HepG2 (cell line): ENCODE measurements around the gene NDUFV1. TPM values are rescaled to one million over a fixed set of nuclear protein-coding genes. Genes with fewer than 3 reads are reported as not detected.

Experiments used
- E2F5 ChIP-seq: sonication (generic); formaldehyde crosslinking; conservative IDR thresholded peaks from 2 replicates; pipeline ENCODE4 v1.4.0; 2020; ENCODE audit warnings: missing genetic modification reagents
- NFYB ChIP-seq: sonication (generic); formaldehyde crosslinking; IDR thresholded peaks from 2 replicates; pipeline ENCODE4 v1.4.0; 2020; ENCODE audit warnings: missing genetic modification reagents
- PATZ1 ChIP-seq: sonication (generic); formaldehyde crosslinking; IDR thresholded peaks from 2 replicates; pipeline ENCODE4 v1.4.0; 2020; ENCODE audit warnings: missing genetic modification reagents
- PAWR ChIP-seq: sonication (generic); formaldehyde crosslinking; IDR thresholded peaks from 2 replicates; pipeline ENCODE4 v1.4.0; 2020; ENCODE audit warnings: missing genetic modification reagents, mild to moderate bottlenecking, borderline replicate concordance
- PLSCR1 ChIP-seq: sonication (generic); formaldehyde crosslinking; IDR thresholded peaks from 2 replicates; pipeline ENCODE4 v1.5.0; 2020; ENCODE audit warnings: missing genetic modification reagents, mild to moderate bottlenecking, borderline replicate concordance
- PRDM15 ChIP-seq: sonication (generic); formaldehyde crosslinking; IDR thresholded peaks from 2 replicates; pipeline ENCODE4 v1.4.0; 2020; ENCODE audit warnings: missing genetic modification reagents
- RBFOX2 ChIP-seq: fragments of 200-400 bp; formaldehyde crosslinking; IDR thresholded peaks from 2 replicates; pipeline ENCODE4 v1.6.1; 2017; ENCODE audit warnings: low read depth, mild to moderate bottlenecking, low read length
- SRSF4 ChIP-seq: fragments of 200-400 bp; formaldehyde crosslinking; IDR thresholded peaks from one replicate; pipeline ENCODE4 v1.6.1; 2018; ENCODE audit warnings: mild to moderate bottlenecking, low read depth, low read length, moderate library complexity; ENCODE audit not compliant: poor library complexity, severe bottlenecking
- THAP11 ChIP-seq: IDR thresholded peaks from 2 replicates; pipeline ENCODE4 v1.6.1; 2016; ENCODE audit warnings: missing biosample characterization, missing genetic modification reagents
- ZBTB4 ChIP-seq: sonication (generic); formaldehyde crosslinking; IDR thresholded peaks from 2 replicates; pipeline ENCODE4 v1.4.0; 2020; ENCODE audit warnings: missing genetic modification reagents, mild to moderate bottlenecking, borderline replicate concordance
- ZNF331 ChIP-seq: sonication (generic); formaldehyde crosslinking; IDR thresholded peaks from 2 replicates; pipeline ENCODE4 v1.4.0; 2020; ENCODE audit warnings: missing genetic modification reagents
- ZNF354B ChIP-seq: sonication (generic); formaldehyde crosslinking; IDR thresholded peaks from 2 replicates; pipeline ENCODE4 v1.8.0; 2022; ENCODE audit warnings: mild to moderate bottlenecking, missing genetic modification reagents
- ZNF510 ChIP-seq: sonication (generic); formaldehyde crosslinking; IDR thresholded peaks from 2 replicates; pipeline ENCODE4 v1.4.0; 2020; ENCODE audit warnings: low read depth, mild to moderate bottlenecking, missing genetic modification reagents
- ZNF678 ChIP-seq: sonication (generic); formaldehyde crosslinking; IDR thresholded peaks from 2 replicates; pipeline ENCODE4 v1.4.0; 2020; ENCODE audit warnings: mild to moderate bottlenecking, missing genetic modification reagents
- polyA plus RNA-seq, 8 experiments: library from polyadenylated mRNA; depleted of rRNA in 3 of 8; stranded (reverse) in 7 of 8; unstranded in 1 of 8; fragments of >200 nt; fragmentation: Illumina TruSeq in 4 of 8; extraction: Trizol in 4 of 8; gene quantifications; 2 replicates each; pipeline versions ENCODE4 v1.2.1 to v1.2.3, GENCODE V29; 2011 to 2016; ENCODE audit warnings: low read depth in 4 of 8, missing spikeins in 1 of 8, mixed read lengths in 1 of 8; ENCODE audit not compliant: insufficient read depth in 1 of 8
- total RNA-seq, 5 experiments: library from RNA; depleted of rRNA; stranded (reverse); fragments of >200 nt; fragmentation: Illumina TruSeq; extraction: Trizol; gene quantifications; 2 replicates each; pipeline ENCODE4 v1.2.3, GENCODE V29; 2016; ENCODE audit warnings: low read depth in 1 of 5

NDUFV1 gene
- total and polyA plus RNA-seq, 2 of the 13 experiments (the other 11 are each of a cell fraction or from before 2014, with no cell fraction given) = 88.9 to 137 TPM

- TF ChIP-seq PRDM15 (CRISPR knock-in tag) (no peak), ZBTB4 (CRISPR knock-in tag) (no peak), E2F5 (CRISPR knock-in tag) (peak; percentile 77), NFYB (CRISPR knock-in tag) (no peak), ZNF331 (CRISPR knock-in tag) (peak; percentile 61), PATZ1 (CRISPR knock-in tag) (peak; percentile 82), ZNF678 (CRISPR knock-in tag) (peak; percentile 85; the same call in 1 of the 2 replicates), PLSCR1 (CRISPR knock-in tag) (no peak), PAWR (CRISPR knock-in tag) (0 out of 2 replicates have a peak, but pooled peaks have one; percentile 46), ZNF510 (CRISPR knock-in tag) (peak; percentile 89; the same call in 1 of the 2 replicates), RBFOX2 (peak; percentile 88), THAP11 (CRISPR knock-in tag) (0 out of 2 replicates have a peak, but pooled peaks have one; percentile 21), SRSF4 (no peak), ZNF354B (CRISPR knock-in tag) (no peak)
Measured at GRCh38 chr11:67629386-67630227, 22.9 kb downstream of the NDUFV1 start, which contains the start of gene NUDT8 (continued).
